Activated CD4-positive, alpha-beta T cell treated with anti-CD3 and anti-CD28 coated beads for 36 hours (primary cell): ENCODE results near the gene YPEL3. TPM values are rescaled to one million over a fixed set of nuclear protein-coding genes. Genes with fewer than 3 reads are reported as not detected.

Source experiments
- ATAC-seq: fragments of 200-7000 bp; cut with Tn5 transposase; one replicate; pipeline ENCODE4 v1.10.0; 2021; ENCODE audit warnings: mild to moderate bottlenecking, moderate library complexity
- CTCF ChIA-PET: fragments of 350-600 bp; sonication (Branson Sonifier 250); formaldehyde crosslinking; loops from one replicate; lab custom pipeline; 2021; ENCODE audit warnings: antibody characterized with exemption; lab: Charles Lee
- POLR2A ChIA-PET: fragments of 350-600 bp; sonication (Branson Sonifier 250); formaldehyde crosslinking; loops from one replicate; lab custom pipeline; 2021; ENCODE audit warnings: antibody characterized with exemption, inconsistent platforms; lab: Charles Lee
- DNase-seq: peaks from one replicate; pipeline ENCODE4 v3.0.0-alpha.2; 2020
- H3K27ac Mint-ChIP-seq: one replicate; pipeline ENCODE4 v1.8.0; 2021; ENCODE audit warnings: mixed read lengths
- H3K27me3 Mint-ChIP-seq: one replicate; pipeline ENCODE4 v1.8.0; 2021; ENCODE audit warnings: mixed read lengths
- H3K36me3 Mint-ChIP-seq: one replicate; pipeline ENCODE4 v1.8.0; 2021; ENCODE audit warnings: low read depth, mixed read lengths
- H3K4me1 Mint-ChIP-seq: one replicate; pipeline ENCODE4 v1.8.0; 2021; ENCODE audit warnings: mixed read lengths
- H3K4me3 Mint-ChIP-seq: one replicate; pipeline ENCODE4 v1.8.0; 2021; ENCODE audit warnings: mild to moderate bottlenecking, moderate library complexity, mixed read lengths
- H3K9me3 Mint-ChIP-seq: one replicate; pipeline ENCODE4 v1.8.0; 2021; ENCODE audit warnings: low read depth, mixed read lengths
- intact Hi-C, 2 experiments: fragments of 100-400 bp; cut with DNase I in 1 of 2; cut with micrococcal nuclease in 1 of 2; formaldehyde crosslinking; loops; one replicate each; pipeline versions ENCODE4 v1.14.2 to v1.15.1; 2022 to 2024; cut with DNase I, micrococcal nuclease
- total RNA-seq, 2 experiments: library from RNA; stranded (reverse); gene quantifications; one replicate each; pipeline ENCODE4 v1.2.3, GENCODE V29; 2021

The YPEL3 gene
- total RNA-seq, 2 experiments from 2014 or later, result 17.4 to 19.1 TPM

GRCh38 chr16:30088832-30089624 lies 7.0 kb downstream of the YPEL3 start:
- ATAC-seq (no peak), DNase-seq (no peak)
- Mint-ChIP-seq H3K9me3 (no peaks in the 10 kb centered on the region), H3K4me3 (no peak overlapping the region), H3K4me1 (peaks cover 32% of the 10 kb centered on the region), H3K36me3 (peaks cover 12% of the 10 kb centered on the region), H3K27me3 (no peaks in the 10 kb centered on the region), H3K27ac (peak overlapping the region; percentile 74)
- intact Hi-C loops, result no loop called here
- POLR2A ChIA-PET, result interaction anchor here (2.3 kb wide), 1 partner anchor 23 kb away, joined by 8 read pairs; the partner anchor contains the start of gene ALDOA
- CTCF ChIA-PET, result interaction anchor here (0.6 to 0.7 kb wide), 2 partner anchors 21 to 65 kb away, joined by 3 read pairs; no protein-coding TSS in a partner anchor

- Mint-ChIP-seq H3K4me3 (no peak overlapping the region), H3K36me3 (peaks cover 18% of the 10 kb centered on the region), H3K4me1 (peaks cover 29% of the 10 kb centered on the region), H3K9me3 (no peaks in the 10 kb centered on the region), H3K27me3 (no peaks in the 10 kb centered on the region), H3K27ac (no peak overlapping the region)
- POLR2A ChIA-PET, result no interaction called here
- ATAC-seq (no peak), DNase-seq (no peak)
- CTCF ChIA-PET, result interaction anchor here (0.6 to 0.7 kb wide), 2 partner anchors 21 to 66 kb away, joined by 3 read pairs; no protein-coding TSS in a partner anchor
- intact Hi-C loops, result no loop called here
Measured at GRCh38 chr16:30088237-30088831, 7.7 kb downstream of the YPEL3 start.

- Mint-ChIP-seq H3K27me3 (no peaks in the 10 kb centered on the region), H3K4me3 (no peak overlapping the region), H3K36me3 (peaks cover 24% of the 10 kb centered on the region), H3K4me1 (peaks cover 23% of the 10 kb centered on the region), H3K27ac (peak overlapping the region; percentile 5), H3K9me3 (no peaks in the 10 kb centered on the region)
- CTCF ChIA-PET, result no interaction called here
- intact Hi-C loops, result no loop called here
- DNase-seq (no peak), ATAC-seq (no peak)
- POLR2A ChIA-PET, result no interaction called here
Measured at GRCh38 chr16:30087181-30087898, 8.7 kb downstream of the YPEL3 start.

- DNase-seq (no peak), ATAC-seq (no peak)
- Mint-ChIP-seq H3K27me3 (no peaks in the 10 kb centered on the region), H3K27ac (no peak overlapping the region), H3K4me3 (no peak overlapping the region), H3K9me3 (no peaks in the 10 kb centered on the region), H3K36me3 (peaks cover 30% of the 10 kb centered on the region), H3K4me1 (peaks cover 18% of the 10 kb centered on the region)
- ChIA-PET CTCF (no interaction called here), POLR2A (no interaction called here)
- intact Hi-C loops, result no loop called here
Measured at GRCh38 chr16:30086291-30087140, 9.5 kb downstream of the YPEL3 start.

DNA sequence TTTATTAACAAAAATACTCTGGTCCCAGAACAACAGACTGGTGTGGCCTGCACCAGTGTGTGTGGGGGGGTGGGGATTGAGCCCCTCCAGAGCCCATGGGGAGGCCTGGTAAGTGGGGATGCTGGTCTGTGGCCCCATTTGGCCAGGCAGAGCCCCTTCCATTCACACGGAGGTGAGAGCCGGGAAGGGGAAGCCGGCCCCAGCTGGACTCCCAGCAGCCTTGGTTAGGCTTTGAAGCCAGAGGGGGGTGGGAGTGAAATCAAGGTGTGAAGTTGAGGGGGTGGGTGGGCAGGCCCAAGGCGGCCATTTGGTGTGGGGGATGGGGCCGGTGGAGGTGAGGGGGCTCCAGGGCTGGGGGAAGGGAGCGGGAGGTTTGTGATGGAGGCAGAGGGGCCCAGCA lies 10.2 kb downstream of the YPEL3 start:
- ATAC-seq, result no peak
- peaks cover 31% of the 10 kb centered on the region for H3K36me3 Mint-ChIP-seq
- POLR2A ChIA-PET, result no interaction called here

GRCh38 chr16:30085247-30085646 lies 10.8 kb downstream of the YPEL3 start:
- Mint-ChIP-seq H3K4me1 (peaks cover 13% of the 10 kb centered on the region), H3K36me3 (peaks cover 34% of the 10 kb centered on the region), H3K27me3 (no peaks in the 10 kb centered on the region), H3K27ac (no peak overlapping the region), H3K4me3 (no peak overlapping the region), H3K9me3 (no peaks in the 10 kb centered on the region)
- DNase-seq (no peak), ATAC-seq (no peak)
- CTCF ChIA-PET, result interaction anchor here (1.4 kb wide), 1 partner anchor 8 kb away, joined by 4 read pairs; no protein-coding TSS in a partner anchor
- intact Hi-C loops, result no loop called here
- POLR2A ChIA-PET, result interaction anchor here (0.7 kb wide), 1 partner anchor 435 kb away, joined by 3 read pairs; no protein-coding TSS in a partner anchor

More for the DNA sequence above, 10.2 kb downstream of the YPEL3 start:
- no peak for DNase-seq
- Mint-ChIP-seq H3K27ac (no peak overlapping the region), H3K4me3 (no peak overlapping the region), H3K4me1 (peaks cover 18% of the 10 kb centered on the region), H3K9me3 (no peaks in the 10 kb centered on the region), H3K27me3 (no peaks in the 10 kb centered on the region)
- intact Hi-C loops, result no loop called here
- CTCF ChIA-PET, result interaction anchor here (1.4 kb wide), 1 partner anchor 9 kb away, joined by 4 read pairs; no protein-coding TSS in a partner anchor

- H3K4me3 Mint-ChIP-seq, result no peak overlapping the region
- no peak overlapping the region for H3K27ac Mint-ChIP-seq
- H3K4me1 Mint-ChIP-seq, result peaks cover 8% of the 10 kb centered on the region
- DNase-seq (no peak), ATAC-seq (no peak)
- peaks cover 36% of the 10 kb centered on the region for H3K36me3 Mint-ChIP-seq
- H3K9me3 Mint-ChIP-seq, result no peaks in the 10 kb centered on the region
- intact Hi-C loops, result no loop called here
- ChIA-PET POLR2A (interaction anchor here (0.7 kb wide), 1 partner anchor 435 kb away, joined by 3 read pairs; no protein-coding TSS in a partner anchor), CTCF (interaction anchor here (1.4 kb wide), 1 partner anchor 8 kb away, joined by 4 read pairs; no protein-coding TSS in a partner anchor)
- H3K27me3 Mint-ChIP-seq, result no peaks in the 10 kb centered on the region
Measured at GRCh38 chr16:30084816-30085159, 11.2 kb downstream of the YPEL3 start.

DNA sequence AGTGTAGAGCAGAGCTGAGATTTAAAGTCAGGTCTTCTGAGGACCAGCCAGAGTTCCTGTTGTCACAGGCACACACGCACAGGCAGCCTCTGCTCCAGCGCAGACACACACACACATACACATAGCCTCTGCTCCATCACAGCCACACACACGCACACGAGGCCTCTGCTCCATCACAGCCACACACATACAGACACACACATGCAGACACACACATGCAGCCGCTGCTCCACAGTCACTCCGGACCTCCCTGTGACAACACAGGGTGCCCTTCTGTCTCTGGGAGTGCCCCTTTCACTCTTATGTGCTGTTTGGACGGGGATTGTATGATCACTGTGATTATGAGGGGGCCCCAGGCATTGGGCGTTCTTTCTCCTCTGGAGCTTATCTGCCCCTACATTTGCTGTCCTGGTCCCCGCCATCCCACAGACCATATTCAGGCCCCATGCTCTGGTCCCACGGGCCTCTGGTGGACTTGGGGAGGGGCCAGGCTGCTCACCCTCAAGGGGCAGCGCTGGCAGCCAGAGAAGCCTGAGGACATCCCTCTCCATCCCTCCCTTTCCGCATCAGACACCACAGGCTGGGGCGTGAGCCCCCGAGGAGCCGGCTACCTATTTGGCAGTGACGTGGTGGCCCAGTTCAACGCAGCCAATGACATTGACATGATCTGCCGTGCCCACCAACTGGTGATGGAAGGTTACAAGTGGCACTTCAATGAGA lies 11.8 kb downstream of the YPEL3 start:
- ATAC-seq (no peak), DNase-seq (no peak)
- H3K27me3 Mint-ChIP-seq, result no peaks in the 10 kb centered on the region
- ChIA-PET CTCF (interaction anchor here (1.4 kb wide), 1 partner anchor 7 kb away, joined by 4 read pairs; no protein-coding TSS in a partner anchor), POLR2A (interaction anchor here (0.7 kb wide), 1 partner anchor 436 kb away, joined by 3 read pairs; no protein-coding TSS in a partner anchor)
- H3K9me3 Mint-ChIP-seq, result no peaks in the 10 kb centered on the region
- peaks cover 5% of the 10 kb centered on the region for H3K4me1 Mint-ChIP-seq
- H3K4me3 Mint-ChIP-seq, result no peak overlapping the region
- intact Hi-C loops, result no loop called here
- no peak overlapping the region for H3K27ac Mint-ChIP-seq
- H3K36me3 Mint-ChIP-seq, result peaks cover 41% of the 10 kb centered on the region

GRCh38 chr16:30083216-30084055 lies 12.6 kb downstream of the YPEL3 start:
- H3K27ac Mint-ChIP-seq, result no peak overlapping the region
- POLR2A ChIA-PET, result no interaction called here
- CTCF ChIA-PET, result interaction anchor here (1.9 kb wide), 1 partner anchor 9 kb away, joined by 9 read pairs; the partner anchor contains the start of gene TBX6
- ATAC-seq (no peak), DNase-seq (no peak)
- no peaks in the 10 kb centered on the region for H3K27me3 Mint-ChIP-seq
- peaks cover 2% of the 10 kb centered on the region for H3K4me1 Mint-ChIP-seq
- intact Hi-C loops, result no loop called here
- H3K36me3 Mint-ChIP-seq, result peaks cover 44% of the 10 kb centered on the region
- H3K4me3 Mint-ChIP-seq, result no peak overlapping the region
- no peaks in the 10 kb centered on the region for H3K9me3 Mint-ChIP-seq
